Smooth muscle cell (in vitro differentiated cells): ENCODE data around the gene AMBRA1. TPM values are rescaled to one million over a fixed set of nuclear protein-coding genes. Genes with fewer than 3 reads are reported as not detected.

Source experiments
- DNase-seq: peaks from one replicate; lab custom pipeline; 2025; ENCODE audit not compliant: unreplicated experiment; lab: John Stamatoyannopoulos, UW
- H2AFZ ChIP-seq: fragments of 200-600 bp; sonication (generic); 2 replicates; pipeline ENCODE4 v1.6.0; 2016; ENCODE audit warnings: antibody characterized with exemption, low read depth, mild to moderate bottlenecking
- H3F3A ChIP-seq: fragments of 200-600 bp; sonication (generic); 2 replicates; pipeline ENCODE4 v1.6.0; 2017; ENCODE audit warnings: antibody characterized with exemption, low read depth
- H3K27ac ChIP-seq: fragments of 200-600 bp; sonication (generic); 2 replicates; pipeline ENCODE4 v1.5.1; 2016; ENCODE audit warnings: low read depth, mild to moderate bottlenecking
- H3K27me3 ChIP-seq: fragments of 200-600 bp; sonication (generic); 2 replicates; pipeline ENCODE4 v1.6.1; 2016; ENCODE audit warnings: low read depth, mild to moderate bottlenecking
- H3K36me3 ChIP-seq: fragments of 200-600 bp; sonication (generic); 2 replicates; pipeline ENCODE4 v1.5.1; 2016; ENCODE audit warnings: low read depth
- H3K4me1 ChIP-seq: fragments of 200-600 bp; sonication (generic); 2 replicates; pipeline ENCODE4 v1.5.1; 2016; ENCODE audit warnings: low read depth
- H3K4me2 ChIP-seq: fragments of 200-600 bp; sonication (generic); 2 replicates; pipeline ENCODE4 v1.6.0; 2016; ENCODE audit warnings: mild to moderate bottlenecking
- H3K4me3 ChIP-seq: fragments of 200-600 bp; sonication (generic); 2 replicates; pipeline ENCODE4 v1.5.1; 2016; ENCODE audit warnings: mild to moderate bottlenecking
- H3K79me2 ChIP-seq: fragments of 200-600 bp; sonication (generic); 2 replicates; pipeline ENCODE4 v1.6.0; 2016; ENCODE audit warnings: low read depth, mild to moderate bottlenecking
- H3K9ac ChIP-seq: fragments of 200-600 bp; sonication (generic); 2 replicates; pipeline ENCODE4 v1.6.0; 2016; ENCODE audit warnings: low read depth
- H3K9me3 ChIP-seq: fragments of 200-600 bp; sonication (generic); replicated peaks from 2 replicates; pipeline ENCODE4 v1.5.1; 2016; ENCODE audit warnings: low read depth
- H4K20me1 ChIP-seq: fragments of 200-600 bp; sonication (generic); 2 replicates; pipeline ENCODE4 v1.6.0; 2016; ENCODE audit warnings: low read depth
- CTCF ChIP-seq: fragments of 200-600 bp; sonication (generic); IDR thresholded peaks from 2 replicates; pipeline ENCODE4 v1.5.1; 2017; ENCODE audit warnings: borderline replicate concordance, mild to moderate bottlenecking, antibody characterized with exemption; ENCODE audit not compliant: insufficient read depth, poor library complexity, severe bottlenecking
- WGBS: methylation state at CpG from one replicate; pipeline ENCODE4 v1.1.7; 2016; ENCODE audit warnings: low lambda C conversion rate; 5-methylcytosine and 5-hydroxymethylcytosine counted together
- polyA plus RNA-seq: library from polyadenylated mRNA; unstranded; fragments of >200 nt; fragmentation: Nextera tagmentation; extraction: Ambion mirVana; gene quantifications from 2 replicates; pipeline ENCODE4 v1.2.1, GENCODE V29; 2016
- total RNA-seq: library from RNA; depleted of rRNA; stranded (reverse); fragments of >200 nt; gene quantifications from 2 replicates; pipeline ENCODE4 v1.2.3, GENCODE V29; 2014

AMBRA1 gene
- total and polyA plus RNA-seq, 2 experiments from 2014 or later: 10.3 to 38.3 TPM

GRCh38 chr11:46417711-46418110 is 176.1 kb downstream of the AMBRA1 start:
- Histone ChIP-seq H3K4me2 (no peak overlapping the region), H3K36me3 (no peaks in the 10 kb centered on the region), H3K79me2 (no peaks in the 10 kb centered on the region), H3K9me3 (no peaks in the 10 kb centered on the region), H4K20me1 (peaks cover 13% of the 10 kb centered on the region), H3K4me1 (peaks cover 21% of the 10 kb centered on the region), H3K4me3 (no peak overlapping the region), H3F3A (no peaks in the 10 kb centered on the region), H2AFZ (no peak overlapping the region), H3K27ac (no peak overlapping the region), H3K27me3 (no peaks in the 10 kb centered on the region), H3K9ac (no peak overlapping the region)
- whole genome bisulfite sequencing: 89% methylated on average over 7 of the region's 7 CpGs
- TF ChIP-seq CTCF: no peak
- DNase-seq: no peak

GRCh38 chr11:46414879-46415278 is 178.9 kb downstream of the AMBRA1 start:
- Histone ChIP-seq H4K20me1 (peaks cover 8% of the 10 kb centered on the region), H3K9ac (no peak overlapping the region), H3K36me3 (no peaks in the 10 kb centered on the region), H3K27me3 (no peaks in the 10 kb centered on the region), H3K4me3 (no peak overlapping the region), H2AFZ (no peak overlapping the region), H3K27ac (no peak overlapping the region), H3F3A (no peaks in the 10 kb centered on the region), H3K9me3 (no peaks in the 10 kb centered on the region), H3K4me2 (no peak overlapping the region), H3K4me1 (peaks cover 21% of the 10 kb centered on the region), H3K79me2 (no peaks in the 10 kb centered on the region)
- 64% methylated on average over 3 of the region's 3 CpGs for WGBS
- TF ChIP-seq CTCF: no peak
- DNase-seq: no peak

- Histone ChIP-seq H3K9me3 (no peaks in the 10 kb centered on the region), H3F3A (no peaks in the 10 kb centered on the region), H3K4me3 (no peak overlapping the region), H3K27me3 (no peaks in the 10 kb centered on the region), H3K27ac (no peak overlapping the region), H3K4me2 (no peak overlapping the region), H3K36me3 (no peaks in the 10 kb centered on the region), H3K9ac (no peak overlapping the region), H4K20me1 (peaks cover 6% of the 10 kb centered on the region), H2AFZ (no peak overlapping the region), H3K79me2 (no peaks in the 10 kb centered on the region), H3K4me1 (peaks cover 21% of the 10 kb centered on the region)
- TF ChIP-seq CTCF: no peak
- WGBS: 96% methylated on average over 5 of the region's 5 CpGs
- DNase-seq: no peak
These were observed 179.4 kb downstream of the AMBRA1 start for GRCh38 chr11:46414466-46414796.

GRCh38 chr11:46413760-46414465 is 179.9 kb downstream of the AMBRA1 start:
- H3K9me3 ChIP-seq: no peaks in the 10 kb centered on the region
- H3K79me2 ChIP-seq: no peaks in the 10 kb centered on the region
- H3F3A ChIP-seq: no peaks in the 10 kb centered on the region
- H3K4me3 ChIP-seq: no peak overlapping the region
- no peak for DNase-seq
- H2AFZ ChIP-seq: no peak overlapping the region
- no peaks in the 10 kb centered on the region for H3K27me3 ChIP-seq
- no peak overlapping the region for H3K27ac ChIP-seq
- no peak overlapping the region for H3K4me2 ChIP-seq
- H4K20me1 ChIP-seq: peaks cover 4% of the 10 kb centered on the region
- WGBS: 98% methylated on average over 9 of the region's 9 CpGs
- no peak for TF ChIP-seq CTCF
- H3K36me3 ChIP-seq: no peaks in the 10 kb centered on the region
- H3K4me1 ChIP-seq: peaks cover 21% of the 10 kb centered on the region
- H3K9ac ChIP-seq: no peak overlapping the region
